ENCODE data around the gene SNRK. TPM values are rescaled to one million over a fixed set of nuclear protein-coding genes. Genes with fewer than 3 reads are reported as not detected.

SNRK gene, protein sequence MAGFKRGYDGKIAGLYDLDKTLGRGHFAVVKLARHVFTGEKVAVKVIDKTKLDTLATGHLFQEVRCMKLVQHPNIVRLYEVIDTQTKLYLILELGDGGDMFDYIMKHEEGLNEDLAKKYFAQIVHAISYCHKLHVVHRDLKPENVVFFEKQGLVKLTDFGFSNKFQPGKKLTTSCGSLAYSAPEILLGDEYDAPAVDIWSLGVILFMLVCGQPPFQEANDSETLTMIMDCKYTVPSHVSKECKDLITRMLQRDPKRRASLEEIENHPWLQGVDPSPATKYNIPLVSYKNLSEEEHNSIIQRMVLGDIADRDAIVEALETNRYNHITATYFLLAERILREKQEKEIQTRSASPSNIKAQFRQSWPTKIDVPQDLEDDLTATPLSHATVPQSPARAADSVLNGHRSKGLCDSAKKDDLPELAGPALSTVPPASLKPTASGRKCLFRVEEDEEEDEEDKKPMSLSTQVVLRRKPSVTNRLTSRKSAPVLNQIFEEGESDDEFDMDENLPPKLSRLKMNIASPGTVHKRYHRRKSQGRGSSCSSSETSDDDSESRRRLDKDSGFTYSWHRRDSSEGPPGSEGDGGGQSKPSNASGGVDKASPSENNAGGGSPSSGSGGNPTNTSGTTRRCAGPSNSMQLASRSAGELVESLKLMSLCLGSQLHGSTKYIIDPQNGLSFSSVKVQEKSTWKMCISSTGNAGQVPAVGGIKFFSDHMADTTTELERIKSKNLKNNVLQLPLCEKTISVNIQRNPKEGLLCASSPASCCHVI
- total RNA-seq (2022), result 16.6 and 18.0 TPM in 2 replicates
- Bru-seq, nascent RNA, result percentile 85 among the genes with signal in this experiment
- BruChase-seq, experiment 1, labeled RNA remaining after a 6-hour chase, result percentile 60 among the genes with signal in this experiment
- percentile 83 among the genes with signal in this experiment for BruChase-seq, experiment 2, labeled RNA remaining after a 2-hour chase
- long read RNA-seq, full-length matches to known transcripts, result 19 of 31 reads
- long read RNA-seq, partial matches to known transcripts, result 1 of 31 reads
- long read RNA-seq, other reads (novel, unspliced or antisense), result 11 of 31 reads

DNA sequence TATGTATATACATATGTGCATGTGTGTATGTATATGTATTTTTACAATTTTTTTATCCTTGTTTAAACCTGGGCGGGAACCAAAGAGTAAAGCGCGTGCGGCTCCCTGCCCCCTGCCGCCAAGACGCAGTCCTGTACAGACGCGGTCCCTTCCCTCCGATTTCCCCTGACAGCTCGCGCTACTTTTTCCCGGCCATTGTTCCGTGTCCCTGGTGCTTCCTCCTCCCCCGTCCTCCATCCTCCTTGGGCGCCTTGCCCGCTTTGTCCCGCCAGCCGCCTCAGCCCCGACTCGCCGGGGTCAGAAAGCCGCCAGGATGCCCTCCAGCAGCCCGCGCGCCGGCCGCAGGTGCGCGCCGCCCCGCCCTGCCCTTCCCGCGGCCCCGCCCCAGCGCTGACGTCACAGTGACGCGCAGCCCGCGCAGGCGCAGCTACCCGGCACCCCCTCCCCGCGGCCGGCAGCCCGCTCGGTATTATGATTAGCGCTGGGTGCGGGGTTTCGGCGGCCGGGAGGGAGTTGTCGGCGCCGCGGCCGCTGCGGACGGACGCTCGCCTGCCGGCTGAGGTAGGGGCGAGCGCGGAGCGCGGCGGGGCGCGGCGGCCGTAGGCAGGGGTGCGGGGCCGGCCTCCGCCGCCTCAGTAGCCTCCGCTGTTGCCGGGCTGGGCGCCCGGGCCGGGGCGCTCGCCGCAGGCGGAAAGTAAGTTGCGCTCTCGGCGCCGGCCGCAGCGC, at the start of gene SNRK:
TSS of gene SNRK (plus strand) at position 426 of the 726 bp plus-strand sequence. CDS start 16,664 bp downstream, outside the sequence.
- no peaks in the 10 kb centered on the region for H3K36me3 Mint-ChIP-seq (ENCODE audit: insufficient read depth, unreplicated experiment)
- intact Hi-C loops (cut with micrococcal nuclease), result loop anchor here (1.0 to 5.0 kb wide), 3 partner anchors 104 to 211 kb away; no protein-coding TSS in a partner anchor
- peak within 1 kb of the TSS; percentile 52 for H3K27ac Mint-ChIP-seq (ENCODE audit: low read depth, unreplicated experiment)
- TF ChIP-seq, protein P1, sequence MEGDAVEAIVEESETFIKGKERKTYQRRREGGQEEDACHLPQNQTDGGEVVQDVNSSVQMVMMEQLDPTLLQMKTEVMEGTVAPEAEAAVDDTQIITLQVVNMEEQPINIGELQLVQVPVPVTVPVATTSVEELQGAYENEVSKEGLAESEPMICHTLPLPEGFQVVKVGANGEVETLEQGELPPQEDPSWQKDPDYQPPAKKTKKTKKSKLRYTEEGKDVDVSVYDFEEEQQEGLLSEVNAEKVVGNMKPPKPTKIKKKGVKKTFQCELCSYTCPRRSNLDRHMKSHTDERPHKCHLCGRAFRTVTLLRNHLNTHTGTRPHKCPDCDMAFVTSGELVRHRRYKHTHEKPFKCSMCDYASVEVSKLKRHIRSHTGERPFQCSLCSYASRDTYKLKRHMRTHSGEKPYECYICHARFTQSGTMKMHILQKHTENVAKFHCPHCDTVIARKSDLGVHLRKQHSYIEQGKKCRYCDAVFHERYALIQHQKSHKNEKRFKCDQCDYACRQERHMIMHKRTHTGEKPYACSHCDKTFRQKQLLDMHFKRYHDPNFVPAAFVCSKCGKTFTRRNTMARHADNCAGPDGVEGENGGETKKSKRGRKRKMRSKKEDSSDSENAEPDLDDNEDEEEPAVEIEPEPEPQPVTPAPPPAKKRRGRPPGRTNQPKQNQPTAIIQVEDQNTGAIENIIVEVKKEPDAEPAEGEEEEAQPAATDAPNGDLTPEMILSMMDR (IDR thresholded peaks at IDR 0.05; ENCODE audit: unreplicated experiment), result peak; percentile 16
- H3K4me1 Mint-ChIP-seq (ENCODE audit: insufficient read depth, unreplicated experiment), result peaks cover 28% of the 10 kb centered on the region
- peak within 1 kb of the TSS; percentile 91 for H3K4me3 Mint-ChIP-seq (ENCODE audit: unreplicated experiment)
- H3K27me3 Mint-ChIP-seq (ENCODE audit: insufficient read depth, unreplicated experiment), result peaks cover 10% of the 10 kb centered on the region
- POLR2A ChIA-PET, result interaction anchor here (0.5 to 3.0 kb wide), 22 partner anchors 10 to 404 kb away, joined by 3 to 33 read pairs (median 4); no protein-coding TSS in a partner anchor
- H3K9me3 Mint-ChIP-seq (ENCODE audit: unreplicated experiment), result no peaks in the 10 kb centered on the region
- DNase-seq (ENCODE audit: unreplicated experiment), result peak; percentile 77
- no TSS peak for BruUV-seq (replicated peaks)
- CTCF ChIA-PET, result interaction anchor here (0.6 to 1.7 kb wide), 6 partner anchors 23 to 727 kb away, joined by 3 to 5 read pairs (median 3); no protein-coding TSS in a partner anchor

DNA sequence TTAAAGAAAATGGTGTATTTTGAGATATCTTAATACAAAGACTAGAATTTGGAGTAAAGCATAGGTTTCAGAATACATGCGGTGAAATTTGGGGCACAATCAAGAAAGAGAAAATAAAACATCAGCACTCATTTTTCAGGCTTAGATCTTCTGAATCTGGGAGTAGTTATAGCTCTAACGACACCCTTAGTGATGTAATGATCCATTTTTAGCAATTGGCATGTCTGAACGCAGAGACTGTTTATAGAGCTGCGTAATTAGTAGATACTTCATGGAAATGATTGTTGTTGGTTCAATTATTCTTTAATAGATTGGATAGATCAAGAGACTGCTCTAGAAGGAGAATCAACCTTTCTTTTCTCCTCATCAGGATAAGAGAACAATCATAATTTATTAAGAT, 47.5 kb upstream of the SNRK start:
- H3K4me3 Mint-ChIP-seq (ENCODE audit: unreplicated experiment), result no peak overlapping the region

DNA sequence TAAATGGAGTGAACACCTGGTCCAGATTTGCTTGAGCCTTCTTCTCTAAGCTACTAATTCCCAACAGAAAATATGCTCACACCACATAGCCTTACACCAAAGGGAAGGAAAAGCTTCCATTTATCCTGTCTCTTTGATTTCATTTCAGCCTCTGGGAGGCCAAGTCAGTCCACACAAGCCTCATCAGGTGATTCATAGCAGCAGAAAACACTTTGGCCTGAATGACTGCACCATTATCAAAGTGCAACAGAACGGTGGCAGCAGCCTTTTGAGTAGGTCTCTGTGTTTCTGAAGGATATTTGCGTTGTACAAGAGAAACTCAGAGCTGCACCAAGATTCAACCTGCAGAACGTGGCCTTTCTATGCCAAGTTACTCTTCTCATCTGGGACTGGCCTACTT, 46.6 kb upstream of the SNRK start:
- intact Hi-C loops (cut with micrococcal nuclease), result no loop called here

More for the DNA sequence above, 47.5 kb upstream of the SNRK start:
- H3K36me3 Mint-ChIP-seq (ENCODE audit: insufficient read depth, unreplicated experiment), result no peaks in the 10 kb centered on the region
- TF ChIP-seq, protein P1 (IDR thresholded peaks at IDR 0.05; ENCODE audit: unreplicated experiment), result no peak
- no peaks in the 10 kb centered on the region for H3K4me1 Mint-ChIP-seq (ENCODE audit: insufficient read depth, unreplicated experiment)
- no peaks in the 10 kb centered on the region for H3K9me3 Mint-ChIP-seq (ENCODE audit: unreplicated experiment)
- no peak for DNase-seq (ENCODE audit: unreplicated experiment)
- ChIA-PET CTCF (interaction anchor here (0.7 kb wide), 1 partner anchor 21 kb away, joined by 3 read pairs; no protein-coding TSS in a partner anchor), POLR2A (no interaction called here)
- no peak overlapping the region for H3K27ac Mint-ChIP-seq (ENCODE audit: low read depth, unreplicated experiment)
- H3K27me3 Mint-ChIP-seq (ENCODE audit: insufficient read depth, unreplicated experiment), result no peaks in the 10 kb centered on the region
- no TSS peak for BruUV-seq (replicated peaks)
- intact Hi-C loops (cut with micrococcal nuclease), result no loop called here

More for the DNA sequence above, 46.6 kb upstream of the SNRK start:
- TF ChIP-seq, protein P1 (IDR thresholded peaks at IDR 0.05; ENCODE audit: unreplicated experiment), result no peak
- H3K4me1 Mint-ChIP-seq (ENCODE audit: insufficient read depth, unreplicated experiment), result no peaks in the 10 kb centered on the region
- no peak for DNase-seq (ENCODE audit: unreplicated experiment)
- H3K36me3 Mint-ChIP-seq (ENCODE audit: insufficient read depth, unreplicated experiment), result no peaks in the 10 kb centered on the region
- ChIA-PET CTCF (interaction anchor here (0.6 to 1.6 kb wide), 2 partner anchors 74 to 690 kb away, joined by 3 read pairs; no protein-coding TSS in a partner anchor), POLR2A (no interaction called here)
- H3K27me3 Mint-ChIP-seq (ENCODE audit: insufficient read depth, unreplicated experiment), result no peaks in the 10 kb centered on the region
- no peak overlapping the region for H3K4me3 Mint-ChIP-seq (ENCODE audit: unreplicated experiment)
- H3K9me3 Mint-ChIP-seq (ENCODE audit: unreplicated experiment), result no peaks in the 10 kb centered on the region
- no peak overlapping the region for H3K27ac Mint-ChIP-seq (ENCODE audit: low read depth, unreplicated experiment)
- BruUV-seq (replicated peaks), result no TSS peak
